IMR-90 (cell line): ENCODE results near the gene FBRSL1. TPM values are rescaled to one million over a fixed set of nuclear protein-coding genes. Genes with fewer than 3 reads are reported as not detected.

Experiments used
- ATAC-seq: fragments of 200-7000 bp; cut with Tn5 transposase; 2 replicates; pipeline ENCODE4 v1.9.1; 2020; ENCODE audit warnings: low read depth, mild to moderate bottlenecking, moderate library complexity
- BruUV-seq: library from RNA; stranded (reverse); fragments of 400-500 nt; replicated peaks from 2 replicates; lab custom pipeline; 2021; lab: Mats Ljungman, UMichigan
- CTCF ChIA-PET: fragments of 300-600 bp; formaldehyde crosslinking; extraction: SDS; loops from one replicate; lab custom pipeline; 2021; ENCODE audit warnings: antibody characterized with exemption; lab: Yijun Ruan, JAX
- POLR2A ChIA-PET: fragments of 300-600 bp; sonication (Branson Sonifier 250); formaldehyde crosslinking; loops from one replicate; lab custom pipeline; 2022; ENCODE audit warnings: antibody characterized with exemption; ENCODE audit not compliant: unreplicated experiment; lab: Charles Lee
- DNase-seq: peaks from one replicate; pipeline ENCODE4 v3.0.0; 2013
- H2AFZ ChIP-seq: replicated peaks from 2 replicates; pipeline ENCODE3; 2013; ENCODE audit warnings: low read length, mild to moderate bottlenecking; ENCODE audit not compliant: poor library complexity
- H2AK5ac ChIP-seq: 2 replicates; pipeline ENCODE4 v1.6.1; 2013; ENCODE audit warnings: low read depth, low read length, inconsistent platforms
- H2AK9ac ChIP-seq: replicated peaks from 2 replicates; pipeline ENCODE3; 2013; ENCODE audit warnings: mild to moderate bottlenecking, low read depth, low read length, moderate library complexity; ENCODE audit not compliant: poor library complexity
- H2BK120ac ChIP-seq: 2 replicates; pipeline ENCODE4 v1.6.1; 2013; ENCODE audit warnings: low read depth, low read length, inconsistent platforms
- H2BK15ac ChIP-seq: 3 replicates; pipeline ENCODE4 v1.6.1; 2013; ENCODE audit warnings: low read depth, low read length, inconsistent platforms
- H2BK20ac ChIP-seq: 2 replicates; pipeline ENCODE4 v1.6.1; 2013; ENCODE audit warnings: low read depth, mild to moderate bottlenecking, inconsistent platforms, low read length, moderate library complexity
- H2BK5ac ChIP-seq: 2 replicates; pipeline ENCODE4 v1.6.1; 2013; ENCODE audit warnings: mild to moderate bottlenecking, low read depth, low read length, inconsistent platforms; ENCODE audit not compliant: poor library complexity, severe bottlenecking
- H3K14ac ChIP-seq: replicated peaks from 2 replicates; pipeline ENCODE4 v1.6.1; 2013; ENCODE audit warnings: low read depth, low read length, inconsistent platforms
- H3K18ac ChIP-seq: 2 replicates; pipeline ENCODE4 v1.6.1; 2013; ENCODE audit warnings: low read depth, low read length, control low read depth
- H3K23ac ChIP-seq: 2 replicates; pipeline ENCODE4 v1.6.1; 2013; ENCODE audit warnings: low read depth, low read length, inconsistent platforms
- H3K27ac ChIP-seq: 2 replicates; pipeline ENCODE4 v1.5.1; 2013; ENCODE audit warnings: mild to moderate bottlenecking, control low read depth, low read length; ENCODE audit not compliant: insufficient read depth
- H3K27me3 ChIP-seq: 2 replicates; pipeline ENCODE4 v1.6.1; 2013; ENCODE audit warnings: low read length; ENCODE audit not compliant: control insufficient read depth, insufficient read depth
- H3K36me3 ChIP-seq: 2 replicates; pipeline ENCODE4 v1.6.1; 2013; ENCODE audit warnings: low read length, mixed read lengths; ENCODE audit not compliant: control insufficient read depth, insufficient read depth
- H3K4ac ChIP-seq: 2 replicates; pipeline ENCODE4 v1.6.1; 2013; ENCODE audit warnings: low read depth, low read length, inconsistent platforms
- H3K4me1 ChIP-seq: 2 replicates; pipeline ENCODE4 v1.6.1; 2013; ENCODE audit warnings: low read length, mixed read lengths; ENCODE audit not compliant: control insufficient read depth, insufficient read depth
- H3K4me2 ChIP-seq: 2 replicates; pipeline ENCODE4 v1.6.1; 2013; ENCODE audit warnings: low read depth, mild to moderate bottlenecking, control low read depth, low read length, moderate library complexity
- H3K4me3 ChIP-seq: 2 replicates; pipeline ENCODE4 v1.5.1; 2013; ENCODE audit warnings: low read depth, mild to moderate bottlenecking, control low read depth, low read length, moderate library complexity; ENCODE audit not compliant: insufficient read depth
- H3K56ac ChIP-seq: 2 replicates; pipeline ENCODE4 v1.6.1; 2013; ENCODE audit warnings: low read length, inconsistent platforms; ENCODE audit not compliant: insufficient read depth; ENCODE audit errors: extremely low read depth
- H3K79me1 ChIP-seq, 2 experiments: 2 replicates each; pipeline ENCODE4 v1.6.1; 2013; ENCODE audit warnings: low read length in 2 of 2, inconsistent platforms in 1 of 2, low read depth in 1 of 2
- H3K9ac ChIP-seq: 2 replicates; pipeline ENCODE4 v1.6.1; 2013; ENCODE audit warnings: low read depth, low read length, control low read depth
- H3K9me1 ChIP-seq: 2 replicates; pipeline ENCODE4 v1.6.1; 2013; ENCODE audit warnings: low read length, inconsistent platforms; ENCODE audit not compliant: insufficient read depth
- H3K9me3 ChIP-seq: 2 replicates; pipeline ENCODE4 v1.6.1; 2013; ENCODE audit warnings: low read length; ENCODE audit not compliant: control insufficient read depth, insufficient read depth
- H4K20me1 ChIP-seq: 2 replicates; pipeline ENCODE4 v1.6.1; 2013; ENCODE audit warnings: low read length, inconsistent platforms; ENCODE audit not compliant: insufficient read depth
- H4K5ac ChIP-seq: 2 replicates; pipeline ENCODE4 v1.6.1; 2013; ENCODE audit warnings: mild to moderate bottlenecking, low read depth, low read length, control low read depth
- H4K8ac ChIP-seq, 2 experiments: 2 replicates each; pipeline ENCODE4 v1.6.1; 2013; ENCODE audit warnings: low read depth in 2 of 2, low read length in 2 of 2, control low read depth in 1 of 2, inconsistent platforms in 1 of 2
- H4K91ac ChIP-seq: 2 replicates; pipeline ENCODE4 v1.6.1; 2013; ENCODE audit warnings: low read depth, low read length, inconsistent platforms; ENCODE audit not compliant: insufficient read depth
- BHLHE40 ChIP-seq: fragments of 150-350 bp; IDR thresholded peaks from 2 replicates; pipeline ENCODE4 v1.6.1; 2016; ENCODE audit warnings: mild to moderate bottlenecking, low read depth, low read length
- CEBPB ChIP-seq: IDR thresholded peaks from 2 replicates; pipeline ENCODE4 v1.6.1; 2012; ENCODE audit warnings: low read depth, low read length, improper control_type of control experiment
- CHD1 ChIP-seq: IDR thresholded peaks from 2 replicates; pipeline ENCODE4 v1.6.1; 2012; ENCODE audit warnings: low read depth, low read length, improper control_type of control experiment
- CTCF ChIP-seq: conservative IDR thresholded peaks from 2 replicates; pipeline ENCODE4 v1.5.1; 2012; ENCODE audit warnings: mild to moderate bottlenecking, low read depth, low read length, improper control_type of control experiment
- ELK1 ChIP-seq: fragments of 150-350 bp; IDR thresholded peaks from 2 replicates; pipeline ENCODE4 v1.6.1; 2016; ENCODE audit warnings: low read depth, mild to moderate bottlenecking, low read length, moderate library complexity, borderline replicate concordance
- FOS ChIP-seq: fragments of 150-350 bp; IDR thresholded peaks from 2 replicates; pipeline ENCODE4 v1.6.1; 2016; ENCODE audit warnings: low read depth, low read length
- MAZ ChIP-seq: IDR thresholded peaks from 2 replicates; pipeline ENCODE4 v1.6.1; 2012; ENCODE audit warnings: low read depth, mild to moderate bottlenecking, low read length, improper control_type of control experiment, moderate library complexity, borderline replicate concordance
- MXI1 ChIP-seq: IDR thresholded peaks from 2 replicates; pipeline ENCODE4 v1.6.1; 2012; ENCODE audit warnings: low read depth, mild to moderate bottlenecking, low read length, moderate library complexity, borderline replicate concordance
- NFE2L2 ChIP-seq: fragments of 150-350 bp; IDR thresholded peaks from 2 replicates; pipeline ENCODE4 v1.6.1; 2016; ENCODE audit warnings: low read depth, mild to moderate bottlenecking, low read length
- POLR2A ChIP-seq: IDR thresholded peaks from 2 replicates; pipeline ENCODE4 v1.6.1; 2012; ENCODE audit warnings: mild to moderate bottlenecking, low read depth, low read length
- RAD21 ChIP-seq: IDR thresholded peaks from 2 replicates; pipeline ENCODE4 v1.6.1; 2012; ENCODE audit warnings: low read length, improper control_type of control experiment
- RCOR1 ChIP-seq: IDR thresholded peaks from 2 replicates; pipeline ENCODE4 v1.6.1; 2012; ENCODE audit warnings: mild to moderate bottlenecking, low read length, improper control_type of control experiment; ENCODE audit not compliant: insufficient replicate concordance
- RFX5 ChIP-seq: IDR thresholded peaks from 2 replicates; pipeline ENCODE4 v1.8.0; 2012; ENCODE audit warnings: low read depth, mild to moderate bottlenecking, low read length, moderate library complexity
- USF2 ChIP-seq: fragments of 150-350 bp; IDR thresholded peaks from 2 replicates; pipeline ENCODE4 v1.6.1; 2017; ENCODE audit warnings: mild to moderate bottlenecking, antibody characterized with exemption, low read length, low read depth
- WGBS, 2 experiments: methylation state at CpG; one replicate each; pipeline versions ENCODE4 v1.1.5 to v1.1.7; 2013; ENCODE audit warnings: missing lambda C conversion rate in 2 of 2; ENCODE audit not compliant: insufficient read length in 1 of 2; ENCODE audit errors: extremely low coverage in 2 of 2; 5-methylcytosine and 5-hydroxymethylcytosine counted together
- dilution Hi-C: fragments of 300-500 bp; cut with HindIII; formaldehyde crosslinking; loops from one replicate; pipeline ENCODE4 v1.14.3; 2018; ENCODE audit warnings: low sequenced_read_pairs; ENCODE audit not compliant: unreplicated experiment
- in situ Hi-C: fragments of 300-500 bp; cut with MboI; formaldehyde crosslinking; loops from 3 replicates; pipeline ENCODE4 v1.14.3; 2019; ENCODE audit warnings: low sequenced_read_pairs, inconsistent platforms, mixed read lengths
- intact Hi-C: fragments of 100-400 bp; cut with micrococcal nuclease; formaldehyde crosslinking; loops from 2 replicates; pipeline ENCODE4 v1.10.0; 2022
- polyA plus RNA-seq, 3 experiments: library from polyadenylated mRNA; depleted of rRNA; stranded (reverse); fragments of >200 nt; gene quantifications; 2 replicates each; pipeline ENCODE4 v1.2.3, GENCODE V29; 2012; ENCODE audit warnings: low replicate concordance in 1 of 3
- total RNA-seq: library from RNA; depleted of rRNA; stranded (reverse); fragments of >200 nt; gene quantifications from 2 replicates; pipeline ENCODE4 v1.2.3, GENCODE V29; 2012

Gene FBRSL1
- total and polyA plus RNA-seq, 2 of the 4 experiments (the other 2 are of a cell fraction) = 0.36 to 10.8 TPM

GRCh38 chr12:132488127-132489077 is 1.5 kb upstream of the FBRSL1 start:
- Histone ChIP-seq H3K9me3 (no peaks in the 10 kb centered on the region), H4K91ac (no peak overlapping the region), H3K27me3 (peaks cover 3% of the 10 kb centered on the region), H2BK120ac (no peak overlapping the region), H2BK5ac (no peak overlapping the region), H4K20me1 (peaks cover 28% of the 10 kb centered on the region), H2AK9ac (peak overlapping the region; percentile 72), H3K79me1 (peaks cover 5 to 26% of the 10 kb centered on the region in 2 experiments; a peak in 3 of 4 replicates), H3K4me3 (no peak overlapping the region), H3K9me1 (no peaks in the 10 kb centered on the region), H2AFZ (peak overlapping the region; percentile 92), H2BK20ac (no peak overlapping the region), H3K14ac (no peak overlapping the region), H4K8ac (no peak overlapping the region), H3K36me3 (no peaks in the 10 kb centered on the region), H3K56ac (no peak overlapping the region), H2BK15ac (no peak overlapping the region), H3K4ac (no peak overlapping the region), H2AK5ac (no peak overlapping the region), H3K4me1 (peaks cover 13% of the 10 kb centered on the region; the same call in 1 of the 2 replicates), H3K27ac (no peak overlapping the region), H3K9ac (no peak overlapping the region), H3K23ac (no peak overlapping the region), H4K5ac (no peak overlapping the region), H3K4me2 (no peak overlapping the region), H3K18ac (no peak overlapping the region)
- ATAC-seq (no peak), DNase-seq (no peak)
- intact Hi-C loops = no loop called here
- BruUV-seq = no TSS peak
- in situ Hi-C loops = no loop called here
- ChIA-PET POLR2A (no interaction called here), CTCF (no interaction called here)
- WGBS, 2 experiments = no CpG with 5 or more reads among the region's 23 CpGs
- dilution Hi-C loops = no loop called here
- TF ChIP-seq CEBPB = no peak
- TF ChIP-seq CHD1 = no peak
- no peak for TF ChIP-seq RAD21
- TF ChIP-seq BHLHE40 = no peak
- no peak for TF ChIP-seq ELK1
- TF ChIP-seq CTCF = no peak
- TF ChIP-seq RCOR1 = no peak
- TF ChIP-seq USF2 = no peak
- no peak for TF ChIP-seq NFE2L2
- TF ChIP-seq MAZ = no peak
- no peak for TF ChIP-seq RFX5
- no peak for TF ChIP-seq POLR2A
- TF ChIP-seq FOS = no peak
- TF ChIP-seq MXI1 = no peak
